ENCODE data around the gene THYN1.
A peak's percentile ranks its signal among the peaks of the same experiment; 100 is the strongest.

The THYN1 gene

DNA sequence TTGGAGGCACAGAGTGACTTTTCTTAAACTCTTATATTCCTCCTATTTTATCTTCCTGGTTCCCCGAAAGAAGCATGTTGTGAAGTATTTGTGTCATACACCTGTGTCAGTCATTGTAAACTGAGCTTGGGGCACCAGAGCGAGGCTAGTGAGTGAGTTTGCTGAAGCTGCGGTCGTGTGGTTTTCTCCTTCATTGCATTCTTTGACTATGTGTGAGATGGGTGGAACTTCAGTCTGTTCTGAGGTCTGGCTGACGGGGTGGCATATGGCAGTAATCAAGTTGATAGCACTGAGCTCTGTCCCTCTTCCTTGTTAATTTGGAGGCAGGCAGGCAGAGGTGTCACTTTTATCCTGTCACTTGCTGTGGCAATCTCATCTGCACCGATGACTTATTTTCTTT, 24.5 kb downstream of the THYN1 start:
- POLR2A ChIA-PET = no interaction called here
- peak; percentile 71 for DNase-seq (ENCODE audit: extremely low spot score)
- CTCF ChIA-PET = interaction anchor here (0.6 to 1.5 kb wide), 7 partner anchors 10 to 1288 kb away, joined by 3 to 9 read pairs (median 4); no protein-coding TSS in a partner anchor
- TF ChIP-seq, protein P1, sequence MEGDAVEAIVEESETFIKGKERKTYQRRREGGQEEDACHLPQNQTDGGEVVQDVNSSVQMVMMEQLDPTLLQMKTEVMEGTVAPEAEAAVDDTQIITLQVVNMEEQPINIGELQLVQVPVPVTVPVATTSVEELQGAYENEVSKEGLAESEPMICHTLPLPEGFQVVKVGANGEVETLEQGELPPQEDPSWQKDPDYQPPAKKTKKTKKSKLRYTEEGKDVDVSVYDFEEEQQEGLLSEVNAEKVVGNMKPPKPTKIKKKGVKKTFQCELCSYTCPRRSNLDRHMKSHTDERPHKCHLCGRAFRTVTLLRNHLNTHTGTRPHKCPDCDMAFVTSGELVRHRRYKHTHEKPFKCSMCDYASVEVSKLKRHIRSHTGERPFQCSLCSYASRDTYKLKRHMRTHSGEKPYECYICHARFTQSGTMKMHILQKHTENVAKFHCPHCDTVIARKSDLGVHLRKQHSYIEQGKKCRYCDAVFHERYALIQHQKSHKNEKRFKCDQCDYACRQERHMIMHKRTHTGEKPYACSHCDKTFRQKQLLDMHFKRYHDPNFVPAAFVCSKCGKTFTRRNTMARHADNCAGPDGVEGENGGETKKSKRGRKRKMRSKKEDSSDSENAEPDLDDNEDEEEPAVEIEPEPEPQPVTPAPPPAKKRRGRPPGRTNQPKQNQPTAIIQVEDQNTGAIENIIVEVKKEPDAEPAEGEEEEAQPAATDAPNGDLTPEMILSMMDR (IDR thresholded peaks at IDR 0.05; ENCODE audit: control extremely low read depth, extremely low read depth, low read depth, missing control alignments) = no peak

DNA sequence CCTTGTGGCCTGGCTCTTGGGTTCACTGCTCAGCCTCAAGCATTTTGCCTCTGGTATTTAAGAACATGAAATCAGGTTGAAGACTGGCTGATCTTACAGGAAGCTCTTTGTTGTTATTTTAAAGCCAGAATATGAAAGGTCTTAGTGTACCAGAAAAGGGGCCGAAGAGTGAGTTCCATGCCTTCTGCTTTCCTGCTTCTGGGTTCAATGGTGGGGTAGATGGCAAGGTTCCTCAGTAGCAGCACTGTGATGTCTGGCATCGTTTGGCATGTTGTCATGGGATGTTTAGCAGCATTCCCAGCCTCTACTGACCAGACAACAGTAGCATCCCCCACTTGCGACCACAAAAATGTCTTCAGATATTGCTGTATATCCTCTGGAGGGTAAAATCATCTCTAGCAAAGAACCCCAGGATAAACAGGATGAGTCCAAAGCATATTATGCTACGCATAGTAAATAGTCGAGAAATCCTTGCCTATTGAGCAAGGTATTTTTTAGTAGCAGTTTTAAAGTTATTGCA, 26.3 kb downstream of the THYN1 start:
- CTCF ChIA-PET = interaction anchor here (0.9 to 1.8 kb wide), 2 partner anchors 12 to 17 kb away, joined by 5 to 8 read pairs; no protein-coding TSS in a partner anchor

DNA sequence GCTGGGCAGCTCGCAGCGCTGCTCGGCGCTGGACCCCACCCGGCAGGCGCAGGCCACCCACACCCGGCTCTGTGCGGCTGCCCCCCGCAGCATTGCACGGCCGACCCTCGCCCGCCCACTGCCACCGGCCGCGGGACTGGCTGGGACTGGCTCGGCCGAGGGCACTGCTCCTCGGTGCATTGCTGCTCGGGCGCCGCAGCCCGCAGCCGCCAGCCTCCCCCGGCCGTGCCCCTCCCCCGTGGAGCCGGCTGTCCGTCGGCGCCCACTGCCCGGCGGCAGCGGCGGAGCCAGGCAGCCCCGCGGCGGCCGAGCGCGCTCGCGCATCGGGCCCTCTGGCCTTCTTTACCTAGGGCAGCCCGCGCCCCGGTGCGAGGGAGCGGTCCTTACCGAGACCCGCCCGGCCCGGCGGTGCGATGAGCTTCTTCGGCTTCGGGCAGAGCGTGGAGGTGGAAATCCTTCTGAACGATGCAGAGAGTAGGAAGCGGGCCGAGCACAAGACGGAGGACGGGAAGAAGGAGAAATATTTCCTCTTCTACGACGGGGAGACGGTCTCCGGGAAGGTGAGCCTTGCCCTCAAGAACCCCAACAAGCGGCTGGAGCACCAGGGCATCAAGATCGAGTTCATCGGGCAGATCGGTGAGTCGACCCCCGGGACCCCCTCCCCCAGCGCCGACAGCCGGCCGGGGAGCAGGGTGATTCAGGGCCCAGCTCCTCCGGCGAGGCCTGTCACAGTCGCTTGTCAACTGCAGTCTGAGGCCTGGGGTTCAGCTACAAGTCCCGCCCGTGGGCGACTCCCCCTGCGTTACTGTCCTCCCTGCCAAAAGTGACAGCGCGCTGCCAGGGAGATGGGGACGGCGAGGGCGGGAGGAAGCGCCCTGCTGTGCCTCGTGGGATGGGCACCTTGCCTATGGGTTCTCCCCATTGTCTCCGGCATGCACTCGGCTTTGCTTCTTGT, 28.2 kb downstream of the THYN1 start:
- POLR2A ChIA-PET = interaction anchor here (0.5 kb wide), 1 partner anchor 161 kb away, joined by 3 read pairs; no protein-coding TSS in a partner anchor
- CTCF ChIA-PET = interaction anchor here (1.0 to 2.6 kb wide), 5 partner anchors 18 to 27 kb away, joined by 3 to 12 read pairs (median 4); no protein-coding TSS in a partner anchor
- TF ChIP-seq, protein P1 (IDR thresholded peaks at IDR 0.05; ENCODE audit: control extremely low read depth, extremely low read depth, low read depth, missing control alignments) = no peak
- peak; percentile 35 for DNase-seq (ENCODE audit: extremely low spot score)

More for the DNA sequence above, 26.3 kb downstream of the THYN1 start:
- DNase-seq (ENCODE audit: extremely low spot score) = no peak
- TF ChIP-seq, protein P1 (IDR thresholded peaks at IDR 0.05; ENCODE audit: control extremely low read depth, extremely low read depth, low read depth, missing control alignments) = no peak
- POLR2A ChIA-PET = no interaction called here

DNA sequence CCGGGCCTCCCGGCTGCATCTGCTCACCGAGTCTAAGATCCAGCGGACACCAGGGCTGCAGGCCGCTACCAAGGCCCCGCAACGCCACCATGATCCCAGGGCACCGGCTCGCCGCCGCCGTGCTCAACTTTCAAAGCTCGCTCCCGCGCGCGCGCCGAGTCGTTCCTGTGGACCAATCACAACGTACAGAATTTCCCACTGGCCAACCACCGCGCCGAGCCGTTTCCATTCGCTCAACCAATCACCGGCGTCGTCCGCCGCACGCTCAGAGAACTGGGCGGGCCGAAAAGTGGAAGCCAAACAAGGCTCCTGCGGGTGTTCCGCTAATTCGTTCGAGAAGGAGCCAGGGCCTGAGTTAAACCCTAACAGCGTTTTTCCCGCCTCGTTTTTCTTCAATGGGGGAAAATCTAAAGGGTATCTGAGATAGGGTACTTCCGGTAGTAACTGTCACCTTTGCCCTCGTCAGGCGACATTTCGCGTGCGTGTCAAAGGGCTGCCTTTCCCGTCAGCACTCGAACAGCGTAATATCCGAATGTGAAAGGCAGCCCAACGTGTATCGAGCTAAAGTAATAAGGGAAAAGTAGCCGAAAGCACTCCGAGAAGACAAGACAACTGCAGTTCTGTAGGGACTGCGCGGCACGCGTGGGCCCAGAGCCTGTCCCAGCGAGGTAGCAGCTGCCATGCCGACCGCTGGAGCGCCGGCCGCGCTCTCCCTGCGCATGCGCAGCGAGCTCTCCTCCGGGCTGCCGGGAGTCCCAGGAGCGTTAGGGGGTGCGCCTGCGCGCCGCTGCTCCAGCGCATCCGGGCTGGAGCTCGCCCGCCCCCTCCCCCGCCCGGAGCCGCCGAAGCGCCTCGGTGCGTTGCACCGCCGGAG, 29.1 kb downstream of the THYN1 start, which contains the start of the genes NCAPD3 and VPS26B:
NCAPD3 (minus strand) TSS at position 132 of the 874 bp plus-strand sequence; CDS start at position 91, 41 bp downstream.
VPS26B (plus strand) TSS at position 836 of the 874 bp plus-strand sequence. CDS start 452 bp downstream, outside the sequence.
- TF ChIP-seq, protein P1 (IDR thresholded peaks at IDR 0.05; ENCODE audit: control extremely low read depth, extremely low read depth, low read depth, missing control alignments) = no peak
- DNase-seq (ENCODE audit: extremely low spot score) = peak; percentile 97
- POLR2A ChIA-PET = interaction anchor here (0.5 kb wide), 1 partner anchor 160 kb away, joined by 3 read pairs; no protein-coding TSS in a partner anchor
- CTCF ChIA-PET = interaction anchor here (1.0 to 2.6 kb wide), 6 partner anchors 9 to 21 kb away, joined by 3 to 12 read pairs (median 3); no protein-coding TSS in a partner anchor

DNA sequence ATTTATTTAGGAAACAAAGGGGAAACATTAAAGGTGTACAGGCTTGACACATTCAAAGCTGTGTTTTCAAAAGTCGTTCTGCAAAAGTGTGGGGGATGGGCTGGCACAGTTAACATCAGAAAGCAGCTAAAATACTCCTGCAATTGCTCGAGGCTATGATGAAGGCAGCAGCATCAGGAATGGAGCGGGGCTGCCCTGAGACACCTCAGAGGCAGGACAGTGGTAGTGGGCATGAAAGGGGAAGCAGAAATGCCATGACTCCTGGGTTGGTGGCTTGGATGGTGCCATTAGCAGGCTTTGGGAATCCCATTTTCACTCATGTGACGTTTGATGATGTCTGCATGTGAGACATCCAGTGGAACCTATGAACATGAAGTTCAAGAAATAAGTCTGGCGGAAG, 30.0 kb downstream of the THYN1 start:
- TF ChIP-seq, protein P1 (IDR thresholded peaks at IDR 0.05; ENCODE audit: control extremely low read depth, extremely low read depth, low read depth, missing control alignments) = no peak
- CTCF ChIA-PET = interaction anchor here (0.7 to 1.3 kb wide), 4 partner anchors 10 to 39 kb away, joined by 3 read pairs; no protein-coding TSS in a partner anchor
- POLR2A ChIA-PET = no interaction called here
- no peak for DNase-seq (ENCODE audit: extremely low spot score)

Measured in GM10248 (cell line).